HG03135 (cell line): ENCODE measurements around the gene DDR2.

ENCODE experiments used
- ATAC-seq: cut with Tn5 transposase; IDR thresholded peaks from one replicate; pipeline ENCODE4 v1.9.1; 2021; ENCODE audit warnings: mild to moderate bottlenecking, moderate library complexity; ENCODE audit not compliant: unreplicated experiment

DDR2 gene

DNA sequence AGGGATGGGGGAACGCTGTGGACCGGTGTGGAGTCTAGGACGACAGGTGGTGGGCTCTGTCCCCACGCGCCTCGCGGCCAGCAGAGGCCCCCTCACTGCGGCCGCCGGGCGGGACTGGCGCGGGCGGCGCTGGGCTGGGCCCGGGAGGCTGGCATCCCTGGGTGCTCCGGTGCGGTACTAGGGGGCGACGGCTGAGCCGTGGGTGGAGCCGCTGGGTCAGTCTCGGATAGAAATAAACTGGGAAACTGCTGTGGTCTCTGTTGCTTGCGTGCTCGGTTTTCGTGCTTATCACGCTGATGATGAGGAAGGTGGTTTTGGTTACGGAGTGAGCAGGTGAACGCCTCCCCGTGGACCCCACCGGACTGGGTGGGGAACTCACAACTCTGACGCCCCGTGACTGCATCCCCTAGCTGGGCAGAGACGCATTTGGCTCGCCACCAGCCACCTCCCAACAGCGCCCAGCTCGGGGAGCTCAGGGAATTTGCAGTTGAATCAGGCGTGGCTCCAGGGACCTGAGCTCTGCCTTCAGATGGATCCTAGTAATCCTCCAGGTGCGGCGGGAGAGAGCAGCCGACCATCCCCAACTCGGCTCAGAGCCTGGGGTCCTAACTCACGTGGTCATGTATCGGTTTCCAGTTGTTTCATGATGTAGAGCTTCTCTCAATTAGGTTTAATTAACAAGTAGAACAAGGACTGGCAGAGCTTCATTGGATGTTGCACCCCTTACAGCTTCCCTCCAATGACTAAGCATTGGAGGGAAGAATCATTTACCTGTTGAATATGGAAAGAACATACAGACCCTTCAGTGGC lies 190.3 kb downstream of the DDR2 start:
- ATAC-seq: no peak

DNA sequence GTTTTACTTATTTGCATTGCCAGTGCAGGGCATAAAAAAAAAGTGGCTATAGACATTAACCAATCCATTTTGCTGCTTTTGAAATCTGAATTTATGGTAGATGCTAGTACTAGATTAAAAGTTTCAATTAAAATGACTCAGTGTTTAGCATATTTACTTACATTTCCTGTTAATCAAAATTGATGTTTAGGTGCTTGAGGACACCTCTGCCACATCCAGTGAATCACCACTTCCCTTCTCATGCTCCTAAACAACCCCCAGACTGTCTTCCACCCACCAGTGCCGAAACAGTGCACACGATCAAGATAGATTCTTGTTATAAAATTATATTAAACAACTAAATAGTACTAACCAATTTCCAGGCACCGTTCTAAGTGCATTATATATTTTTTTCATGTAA lies 191.0 kb downstream of the DDR2 start:
- no peak for ATAC-seq

DNA sequence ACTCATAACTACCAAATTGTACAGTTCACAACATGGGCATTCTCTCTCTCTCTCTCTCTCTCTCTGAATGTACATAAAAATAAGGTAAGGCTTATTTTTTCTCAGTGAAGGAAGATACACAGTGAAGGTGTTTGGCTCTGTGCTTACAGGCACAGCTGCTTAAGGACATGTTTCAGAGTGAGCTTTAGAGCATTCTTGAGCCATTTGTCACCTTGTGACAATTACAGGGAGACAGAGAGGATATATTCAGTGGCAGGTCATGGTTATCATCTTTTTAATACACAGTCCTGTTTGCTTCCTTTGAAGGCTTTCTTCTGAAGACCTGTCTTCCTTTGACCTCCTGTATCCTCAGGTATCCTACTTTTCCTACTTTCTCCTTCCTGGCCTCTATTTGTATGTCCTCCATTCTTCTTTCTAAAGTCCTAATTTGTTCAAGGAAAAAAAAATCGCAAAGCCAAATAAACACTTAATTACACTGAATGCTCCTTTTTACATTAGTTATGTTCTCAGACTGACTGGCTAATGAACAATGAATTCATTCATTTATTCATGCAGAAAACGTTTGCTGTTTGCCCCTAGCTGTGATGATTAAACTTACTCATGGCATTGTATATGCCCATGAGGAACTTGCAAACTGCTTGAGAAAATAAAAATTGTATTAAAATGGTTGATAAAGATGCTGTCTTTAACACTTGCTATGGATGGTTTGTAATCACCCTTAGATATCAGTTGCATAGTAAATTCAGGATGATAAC lies 191.7 kb downstream of the DDR2 start:
- no peak for ATAC-seq

DNA sequence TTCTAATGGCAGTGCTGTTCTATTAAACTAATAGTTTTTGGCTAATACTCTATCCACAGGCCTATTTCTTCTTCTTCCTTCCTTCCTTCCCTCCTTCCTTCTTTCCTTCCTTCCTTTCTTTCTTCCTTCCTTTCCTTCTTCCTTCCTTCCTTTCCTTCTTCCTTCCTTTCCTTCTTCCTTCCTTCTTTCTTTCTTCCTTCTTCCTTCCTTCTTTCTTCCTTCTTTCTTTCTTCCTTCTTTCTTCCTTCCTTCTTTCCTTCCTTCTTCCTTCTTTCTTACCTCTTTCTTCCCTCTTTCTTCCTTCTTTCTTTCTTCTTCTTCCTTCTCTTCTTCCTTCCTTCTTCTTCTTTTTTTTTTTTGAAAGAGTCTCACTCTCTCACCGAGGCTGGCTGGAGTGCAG lies 197.0 kb downstream of the DDR2 start:
- ATAC-seq: no peak

DNA sequence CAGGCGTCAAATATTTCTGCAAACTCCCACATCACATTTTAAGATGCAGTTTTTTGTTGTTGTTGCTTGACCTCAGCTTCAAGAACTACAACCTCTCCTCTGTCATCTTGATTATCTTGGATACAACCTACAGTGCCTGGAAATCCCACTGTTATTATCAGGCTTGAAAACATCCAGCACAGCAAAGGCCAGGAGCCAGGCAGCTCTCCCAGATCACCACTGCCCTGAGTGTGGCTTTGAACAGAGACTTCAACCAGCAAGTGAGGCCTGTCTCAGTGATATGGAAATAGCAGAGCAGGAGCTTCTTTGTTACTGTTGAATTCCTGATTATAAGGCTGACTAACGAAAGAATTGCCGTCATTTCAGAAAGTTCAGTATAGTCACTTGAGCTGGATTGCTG lies 200.2 kb downstream of the DDR2 start:
- no peak for ATAC-seq

DNA sequence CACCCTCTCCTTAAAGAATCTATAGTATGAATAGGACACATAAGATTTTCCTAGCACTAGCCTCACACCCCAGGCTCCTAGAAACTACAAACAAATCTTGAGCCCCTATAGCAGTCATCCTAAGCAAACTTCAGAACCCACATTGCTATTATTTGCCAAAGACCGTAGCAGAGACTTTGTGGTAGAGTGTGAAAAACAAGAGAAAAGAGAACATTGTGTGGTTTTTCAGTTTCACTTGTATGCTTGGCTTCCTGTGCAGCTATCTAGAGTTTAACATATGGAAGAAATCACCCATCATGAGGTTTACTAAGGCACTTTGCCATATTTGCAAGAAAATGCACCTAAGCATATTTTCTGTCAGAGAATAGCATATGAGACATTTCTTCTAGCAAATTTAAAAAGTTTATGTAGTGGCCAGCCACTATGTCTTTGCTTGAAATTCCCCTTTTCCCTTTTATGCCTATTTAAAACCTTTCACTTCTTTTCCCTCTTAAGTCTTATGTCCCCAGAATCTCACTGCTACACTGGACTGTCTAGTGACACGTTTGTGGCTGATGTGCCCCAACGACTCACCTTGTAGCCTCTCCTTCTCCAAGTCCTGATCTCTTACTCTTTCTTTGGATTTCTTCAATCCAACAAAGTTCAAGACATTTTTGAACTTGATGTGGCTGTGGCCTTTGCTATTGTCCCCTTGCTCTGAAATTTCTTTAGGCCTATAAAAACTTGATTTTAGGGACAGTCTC lies 203.1 kb downstream of the DDR2 start:
- ATAC-seq: peak; percentile 85
